ENCODE data around the gene IL33. TPM values are rescaled to one million over a fixed set of nuclear protein-coding genes. Genes with fewer than 3 reads are reported as not detected.
A peak's percentile ranks its signal among the peaks of the same experiment; 100 is the strongest.

Gene IL33
- total RNA-seq, 2 donors from 2014 or later = 4.0 to 6.2 TPM

DNA sequence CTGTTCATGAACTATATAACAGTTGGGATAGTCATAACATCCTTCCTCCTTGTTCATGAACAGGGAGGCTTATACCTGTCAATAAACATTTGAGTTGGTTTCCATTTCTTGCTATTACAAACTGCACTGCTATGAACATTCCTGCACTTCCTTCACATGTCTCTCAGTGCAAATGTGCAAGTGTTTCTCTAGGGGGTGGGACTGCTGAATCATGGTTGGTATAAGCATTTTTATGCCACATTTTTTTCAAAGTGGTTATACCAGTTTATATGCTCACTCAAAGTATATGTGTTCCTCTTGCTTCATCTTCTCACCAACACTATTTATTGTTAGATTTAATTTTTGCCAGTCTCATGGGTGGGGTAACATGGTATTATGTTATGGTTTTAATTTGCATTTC is 86.8 kb downstream of the IL33 start:
- ATAC-seq = no peak
- H3K36me3 ChIP-seq (replicated peaks in 1 of 2; ENCODE audit: insufficient read depth in 1 of 2, low read depth in 2 of 2) = no peaks in the 10 kb centered on the region

DNA sequence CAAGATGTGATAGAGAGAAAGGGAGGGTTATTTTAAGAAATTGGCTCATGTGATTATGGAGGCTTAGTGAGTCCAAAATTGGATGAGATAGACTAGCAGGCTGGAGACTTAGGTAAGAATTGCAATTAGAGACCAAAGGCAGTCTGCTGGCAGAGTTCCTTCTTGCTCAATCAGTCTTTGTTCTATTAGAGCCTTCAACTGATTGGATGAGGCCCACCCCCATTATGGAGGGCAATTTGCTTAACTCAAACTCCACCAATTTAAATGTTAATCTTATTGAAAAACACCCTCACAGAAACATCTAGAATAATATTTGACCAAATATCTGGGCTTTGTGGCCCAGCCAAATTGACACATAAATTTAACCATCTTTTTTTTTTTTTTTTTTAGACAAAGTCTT is 88.6 kb downstream of the IL33 start:
- intact Hi-C loops (cut with DNase I) = loop anchor here (10.0 kb wide), 1 partner anchor 419 kb away; no protein-coding TSS in a partner anchor
- TF ChIP-seq, protein P1, sequence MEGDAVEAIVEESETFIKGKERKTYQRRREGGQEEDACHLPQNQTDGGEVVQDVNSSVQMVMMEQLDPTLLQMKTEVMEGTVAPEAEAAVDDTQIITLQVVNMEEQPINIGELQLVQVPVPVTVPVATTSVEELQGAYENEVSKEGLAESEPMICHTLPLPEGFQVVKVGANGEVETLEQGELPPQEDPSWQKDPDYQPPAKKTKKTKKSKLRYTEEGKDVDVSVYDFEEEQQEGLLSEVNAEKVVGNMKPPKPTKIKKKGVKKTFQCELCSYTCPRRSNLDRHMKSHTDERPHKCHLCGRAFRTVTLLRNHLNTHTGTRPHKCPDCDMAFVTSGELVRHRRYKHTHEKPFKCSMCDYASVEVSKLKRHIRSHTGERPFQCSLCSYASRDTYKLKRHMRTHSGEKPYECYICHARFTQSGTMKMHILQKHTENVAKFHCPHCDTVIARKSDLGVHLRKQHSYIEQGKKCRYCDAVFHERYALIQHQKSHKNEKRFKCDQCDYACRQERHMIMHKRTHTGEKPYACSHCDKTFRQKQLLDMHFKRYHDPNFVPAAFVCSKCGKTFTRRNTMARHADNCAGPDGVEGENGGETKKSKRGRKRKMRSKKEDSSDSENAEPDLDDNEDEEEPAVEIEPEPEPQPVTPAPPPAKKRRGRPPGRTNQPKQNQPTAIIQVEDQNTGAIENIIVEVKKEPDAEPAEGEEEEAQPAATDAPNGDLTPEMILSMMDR (IDR thresholded peaks at IDR 0.05) = no peak
- no peak for TF ChIP-seq POLR2A (IDR thresholded peaks at IDR 0.05)
- Histone ChIP-seq H3K4me1 (no peaks in the 10 kb centered on the region), H3K36me3 (replicated peaks in 1 of 2; ENCODE audit: insufficient read depth in 1 of 2, low read depth in 2 of 2) (no peaks in the 10 kb centered on the region), H3K4me3 (no peak overlapping the region), H3K27me3 (no peaks in the 10 kb centered on the region), H3K9me3 (no peaks in the 10 kb centered on the region), H3K27ac (no peak overlapping the region)
- no peak for ATAC-seq
- no peak for DNase-seq

More for the DNA sequence above, 86.8 kb downstream of the IL33 start:
- H3K27me3 ChIP-seq = no peaks in the 10 kb centered on the region
- intact Hi-C loops (cut with DNase I) = loop anchor here (10.0 kb wide), 1 partner anchor 418 kb away; no protein-coding TSS in a partner anchor
- TF ChIP-seq, protein P1 (IDR thresholded peaks at IDR 0.05) = no peak
- TF ChIP-seq POLR2A (IDR thresholded peaks at IDR 0.05) = no peak
- no peak overlapping the region for H3K4me3 ChIP-seq
- DNase-seq = no peak
- H3K27ac ChIP-seq = no peak overlapping the region
- H3K4me1 ChIP-seq = no peaks in the 10 kb centered on the region
- H3K9me3 ChIP-seq = no peaks in the 10 kb centered on the region

DNA sequence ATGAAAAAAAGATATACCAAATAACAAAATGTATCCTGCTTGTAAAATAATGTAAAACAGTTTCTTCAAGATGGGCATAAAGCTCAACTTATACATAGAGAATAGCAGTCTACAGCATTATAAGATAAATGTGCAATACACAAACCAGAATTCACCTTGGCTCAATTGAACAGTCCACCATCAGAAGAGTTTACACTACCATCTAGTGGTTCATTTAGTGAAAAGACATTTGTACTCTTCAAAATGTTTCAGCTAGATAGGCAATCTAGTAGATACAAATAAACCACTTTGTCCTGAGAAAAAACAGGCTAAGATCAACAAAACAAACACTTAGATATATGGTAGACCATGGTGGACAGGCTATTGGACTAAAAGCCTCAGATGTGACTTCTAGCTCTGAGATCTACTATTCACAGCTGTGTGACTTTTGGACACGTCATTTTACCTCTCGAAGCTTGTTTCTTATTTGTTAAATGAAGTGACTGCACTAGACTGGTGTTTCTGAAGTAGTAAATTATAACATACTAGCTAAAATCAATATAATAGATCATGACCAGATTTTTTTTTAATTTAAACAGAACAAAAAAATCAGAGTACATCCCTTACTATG is 90.5 kb downstream of the IL33 start:
- DNase-seq = no peak

More for the DNA sequence above, 90.5 kb downstream of the IL33 start:
- Histone ChIP-seq H3K36me3 (replicated peaks in 1 of 2; ENCODE audit: insufficient read depth in 1 of 2, low read depth in 2 of 2) (no peaks in the 10 kb centered on the region), H3K27ac (no peak overlapping the region), H3K4me3 (no peak overlapping the region), H3K9me3 (no peaks in the 10 kb centered on the region), H3K4me1 (no peaks in the 10 kb centered on the region), H3K27me3 (no peaks in the 10 kb centered on the region)
- ATAC-seq = peak; percentile 77
- intact Hi-C loops (cut with DNase I) = loop anchor here (10.0 kb wide), 1 partner anchor 421 kb away; no protein-coding TSS in a partner anchor
- TF ChIP-seq POLR2A (IDR thresholded peaks at IDR 0.05) = no peak
- TF ChIP-seq, protein P1 (IDR thresholded peaks at IDR 0.05) = peak; percentile 34 to 89 (median 73)
- 76 to 87% methylated on average over 2 of the region's 2 CpGs for WGBS, 2 donors

Other genes with a start within 250 kb of the IL33 start
- gene RANBP6, start 200.2 kb upstream of the IL33 start, total RNA-seq = 10 to 100 TPM in 1 of 2 donors, 1 to 10 TPM in 1; 6.6 to 11.4 TPM
- not detected for gene TPD52L3, start 112.6 kb downstream of the IL33 start, total RNA-seq
- 10 to 100 TPM; 52.1 to 69.8 TPM for gene UHRF2, start 197.4 kb downstream of the IL33 start, total RNA-seq

Measured in body of pancreas (tissue), 4 donors.